Loucy (cell line): ENCODE measurements around the gene DEPDC5.

ENCODE experiments used
- H2AFZ ChIP-seq: fragments of 200-600 bp; sonication (generic); 2 replicates; pipeline ENCODE4 v1.6.0; 2016; ENCODE audit warnings: antibody characterized with exemption, mild to moderate bottlenecking, low read length, moderate library complexity
- H3F3A ChIP-seq: fragments of 200-600 bp; 2 replicates; pipeline ENCODE4 v1.6.0; 2016; ENCODE audit warnings: antibody characterized with exemption, low read depth, mild to moderate bottlenecking
- H3K27me3 ChIP-seq: fragments of 200-600 bp; sonication (generic); 2 replicates; pipeline ENCODE4 v1.6.1; 2014; ENCODE audit warnings: low read length, mild to moderate bottlenecking; ENCODE audit not compliant: insufficient read depth, poor library complexity, severe bottlenecking
- H3K36me3 ChIP-seq: fragments of 200-600 bp; sonication (generic); 2 replicates; pipeline ENCODE4 v1.6.1; 2016; ENCODE audit warnings: low read length; ENCODE audit not compliant: insufficient read depth
- H3K4me1 ChIP-seq: fragments of 200-600 bp; sonication (generic); 2 replicates; pipeline ENCODE4 v1.5.1; 2014; ENCODE audit warnings: low read length, mild to moderate bottlenecking; ENCODE audit not compliant: insufficient read depth, poor library complexity, severe bottlenecking
- H3K4me2 ChIP-seq: fragments of 200-600 bp; sonication (generic); 2 replicates; pipeline ENCODE4 v1.6.0; 2014; ENCODE audit warnings: antibody characterized with exemption, low read length, low read depth, mild to moderate bottlenecking; ENCODE audit not compliant: poor library complexity, severe bottlenecking
- H3K4me3 ChIP-seq: fragments of 200-600 bp; sonication (generic); 2 replicates; pipeline ENCODE4 v1.5.1; 2014; ENCODE audit warnings: low read length, mild to moderate bottlenecking, mixed read lengths; ENCODE audit not compliant: poor library complexity, severe bottlenecking
- H3K79me2 ChIP-seq: fragments of 200-600 bp; sonication (generic); 2 replicates; pipeline ENCODE4 v1.6.1; 2014; ENCODE audit warnings: low read length; ENCODE audit not compliant: insufficient read depth
- H3K9ac ChIP-seq: fragments of 200-600 bp; sonication (generic); 2 replicates; pipeline ENCODE4 v1.6.0; 2014; ENCODE audit warnings: mild to moderate bottlenecking, low read depth, low read length, moderate library complexity; ENCODE audit not compliant: poor library complexity, severe bottlenecking
- H3K9me2 ChIP-seq: fragments of 200-600 bp; sonication (generic); replicated peaks from 2 replicates; pipeline ENCODE4 v1.6.1; 2016; ENCODE audit warnings: low read depth, low read length, mixed read lengths
- H3K9me3 ChIP-seq: fragments of 200-600 bp; sonication (generic); 2 replicates; pipeline ENCODE4 v1.6.1; 2014; ENCODE audit warnings: mild to moderate bottlenecking, antibody characterized with exemption, low read length, low read depth; ENCODE audit not compliant: insufficient read depth
- H4K20me1 ChIP-seq: fragments of 200-600 bp; sonication (generic); 2 replicates; pipeline ENCODE4 v1.6.0; 2014; ENCODE audit warnings: antibody characterized with exemption, low read length, mild to moderate bottlenecking; ENCODE audit not compliant: insufficient read depth, poor library complexity, severe bottlenecking
- EZH2phosphoT487 ChIP-seq: fragments of 200-600 bp; IDR thresholded peaks from 2 replicates; pipeline ENCODE4 v1.6.1; 2018; ENCODE audit warnings: antibody characterized with exemption, mild to moderate bottlenecking, moderate library complexity, borderline replicate concordance
- TF ChIP-seq, protein P1 (sequence below): fragments of 200-600 bp; sonication (generic); conservative IDR thresholded peaks from 2 replicates; pipeline ENCODE4 v1.5.1; 2014; ENCODE audit warnings: mild to moderate bottlenecking, antibody characterized with exemption, low read length

DEPDC5 gene

DNA sequence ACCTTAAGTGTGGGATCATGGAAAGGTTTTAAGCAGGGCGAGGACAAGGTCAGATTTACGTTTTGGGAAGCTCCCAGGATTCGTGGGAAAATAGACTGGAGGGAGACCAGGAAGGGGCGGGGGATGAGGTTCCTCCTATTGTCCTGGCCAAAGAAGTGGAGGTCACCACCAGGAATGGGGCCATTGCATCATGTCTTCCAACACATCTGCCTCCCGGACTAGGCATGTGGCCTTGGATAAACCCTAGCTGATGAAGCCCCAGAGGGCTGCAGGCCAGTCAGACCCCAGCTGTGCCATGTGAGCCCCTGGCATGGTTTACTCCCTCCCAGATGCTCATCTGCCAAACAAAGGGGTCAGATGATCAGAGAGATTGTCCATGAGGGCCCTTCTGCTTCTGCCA is 179.0 kb downstream of the DEPDC5 start:
- Histone ChIP-seq H3F3A (no peaks in the 10 kb centered on the region), H2AFZ (no peak overlapping the region), H3K36me3 (no peaks in the 10 kb centered on the region), H3K9ac (no peak overlapping the region), H3K9me3 (no peaks in the 10 kb centered on the region), H3K9me2 (no peaks in the 10 kb centered on the region), H3K27me3 (no peaks in the 10 kb centered on the region), H3K4me3 (no peak overlapping the region), H3K4me2 (no peak overlapping the region), H3K4me1 (peaks cover 17% of the 10 kb centered on the region), H3K79me2 (no peaks in the 10 kb centered on the region), H4K20me1 (no peaks in the 10 kb centered on the region)
- no peak for TF ChIP-seq EZH2phosphoT487
- TF ChIP-seq, protein P1, sequence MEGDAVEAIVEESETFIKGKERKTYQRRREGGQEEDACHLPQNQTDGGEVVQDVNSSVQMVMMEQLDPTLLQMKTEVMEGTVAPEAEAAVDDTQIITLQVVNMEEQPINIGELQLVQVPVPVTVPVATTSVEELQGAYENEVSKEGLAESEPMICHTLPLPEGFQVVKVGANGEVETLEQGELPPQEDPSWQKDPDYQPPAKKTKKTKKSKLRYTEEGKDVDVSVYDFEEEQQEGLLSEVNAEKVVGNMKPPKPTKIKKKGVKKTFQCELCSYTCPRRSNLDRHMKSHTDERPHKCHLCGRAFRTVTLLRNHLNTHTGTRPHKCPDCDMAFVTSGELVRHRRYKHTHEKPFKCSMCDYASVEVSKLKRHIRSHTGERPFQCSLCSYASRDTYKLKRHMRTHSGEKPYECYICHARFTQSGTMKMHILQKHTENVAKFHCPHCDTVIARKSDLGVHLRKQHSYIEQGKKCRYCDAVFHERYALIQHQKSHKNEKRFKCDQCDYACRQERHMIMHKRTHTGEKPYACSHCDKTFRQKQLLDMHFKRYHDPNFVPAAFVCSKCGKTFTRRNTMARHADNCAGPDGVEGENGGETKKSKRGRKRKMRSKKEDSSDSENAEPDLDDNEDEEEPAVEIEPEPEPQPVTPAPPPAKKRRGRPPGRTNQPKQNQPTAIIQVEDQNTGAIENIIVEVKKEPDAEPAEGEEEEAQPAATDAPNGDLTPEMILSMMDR: no peak

DNA sequence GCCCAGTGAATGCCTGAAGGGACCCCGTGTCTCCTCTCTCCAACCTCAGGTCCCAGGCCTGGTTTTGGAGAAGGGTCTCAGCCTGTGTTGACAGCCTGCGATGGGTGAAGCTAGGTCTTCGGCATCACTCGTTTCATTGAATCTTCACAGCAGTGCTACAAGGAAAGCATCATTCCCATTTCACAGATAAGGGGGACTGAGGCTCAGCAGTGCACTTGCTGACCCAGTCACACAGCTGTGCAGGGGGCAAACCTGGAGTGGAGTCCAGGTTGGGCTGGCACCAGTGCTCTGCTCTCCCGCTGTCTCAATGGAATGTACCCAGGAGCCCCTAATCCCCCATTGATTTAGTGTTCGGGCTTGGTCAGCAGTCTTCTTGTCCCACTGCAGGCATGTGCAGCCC is 179.6 kb downstream of the DEPDC5 start:
- Histone ChIP-seq H3K9me3 (no peaks in the 10 kb centered on the region), H3K4me2 (no peak overlapping the region), H3F3A (no peaks in the 10 kb centered on the region), H3K9ac (no peak overlapping the region), H2AFZ (no peak overlapping the region), H3K27me3 (no peaks in the 10 kb centered on the region), H4K20me1 (no peaks in the 10 kb centered on the region), H3K4me3 (no peak overlapping the region), H3K4me1 (peaks cover 17% of the 10 kb centered on the region), H3K9me2 (no peaks in the 10 kb centered on the region), H3K36me3 (no peaks in the 10 kb centered on the region), H3K79me2 (no peaks in the 10 kb centered on the region)
- no peak for TF ChIP-seq EZH2phosphoT487
- TF ChIP-seq, protein P1: no peak

DNA sequence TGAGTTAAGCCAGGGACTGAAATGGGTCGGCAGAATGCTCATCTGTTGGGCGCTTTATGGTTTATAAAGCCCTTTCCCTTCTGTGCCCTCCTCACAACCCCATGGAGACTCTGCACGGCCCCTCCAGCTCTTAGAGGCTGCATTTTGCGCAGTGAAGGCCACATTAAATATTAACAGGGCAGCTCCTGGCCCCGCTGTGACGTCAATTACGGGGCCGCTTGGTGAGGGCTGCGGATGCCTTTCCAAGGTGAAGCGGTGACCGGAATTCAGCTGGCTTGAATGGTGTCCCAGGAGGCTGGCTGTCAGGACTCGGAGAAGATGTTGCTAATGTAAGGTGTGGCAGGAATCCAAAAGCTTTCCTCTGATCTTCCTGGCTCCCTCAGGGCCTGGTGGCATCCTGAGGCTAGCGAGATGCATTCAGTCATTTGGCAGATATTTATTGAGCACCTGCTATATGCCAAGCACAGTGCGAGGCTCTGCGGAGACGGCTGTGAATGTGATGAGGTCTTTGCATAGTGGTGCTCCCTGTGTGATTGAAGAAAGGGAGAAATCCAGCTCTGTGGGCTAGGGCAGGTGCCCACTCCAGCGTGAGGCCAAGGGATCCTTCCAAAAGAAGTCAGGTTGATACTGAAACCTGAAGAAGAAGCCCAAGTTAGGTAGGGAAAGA is 180.1 kb downstream of the DEPDC5 start:
- Histone ChIP-seq H3K9me3 (no peaks in the 10 kb centered on the region), H2AFZ (no peak overlapping the region), H4K20me1 (no peaks in the 10 kb centered on the region), H3K27me3 (no peaks in the 10 kb centered on the region), H3F3A (no peaks in the 10 kb centered on the region), H3K4me1 (peaks cover 17% of the 10 kb centered on the region), H3K79me2 (no peaks in the 10 kb centered on the region), H3K36me3 (no peaks in the 10 kb centered on the region), H3K4me3 (no peak overlapping the region), H3K9me2 (no peaks in the 10 kb centered on the region), H3K4me2 (no peak overlapping the region), H3K9ac (no peak overlapping the region)
- TF ChIP-seq, protein P1: no peak
- no peak for TF ChIP-seq EZH2phosphoT487
